Skeletal muscle satellite cell (primary cell): ENCODE results near the gene IKZF1.

Source experiments
- H3K27me3 ChIP-seq: 2 replicates; pipeline ENCODE4 v1.7.0; 2013; ENCODE audit warnings: low read length; ENCODE audit not compliant: control insufficient read depth, insufficient read depth
- H3K36me3 ChIP-seq: 2 replicates; pipeline ENCODE4 v1.7.0; 2013; ENCODE audit warnings: mild to moderate bottlenecking, control low read depth, low read length; ENCODE audit not compliant: insufficient read depth
- H3K4me1 ChIP-seq: 2 replicates; pipeline ENCODE4 v1.7.0; 2013; ENCODE audit warnings: low read length; ENCODE audit not compliant: control insufficient read depth, insufficient read depth
- H3K4me2 ChIP-seq: 2 replicates; pipeline ENCODE4 v1.7.0; 2013; ENCODE audit warnings: mild to moderate bottlenecking, low read length
- H3K4me3 ChIP-seq: 2 replicates; pipeline ENCODE4 v1.7.0; 2013; ENCODE audit warnings: low read length
- H3K9ac ChIP-seq: 2 replicates; pipeline ENCODE4 v1.7.0; 2013; ENCODE audit warnings: mild to moderate bottlenecking, low read depth, low read length, moderate library complexity
- H3K9me3 ChIP-seq: replicated peaks from 2 replicates; pipeline ENCODE4 v1.7.0; 2013; ENCODE audit warnings: mild to moderate bottlenecking, control low read depth, low read length

Gene IKZF1

GRCh38 chr7:50376056-50376820 is 71.7 kb downstream of the IKZF1 start:
- no peak overlapping the region for H3K9ac ChIP-seq
- peaks cover 32% of the 10 kb centered on the region for H3K27me3 ChIP-seq
- no peaks in the 10 kb centered on the region for H3K4me1 ChIP-seq
- no peaks in the 10 kb centered on the region for H3K9me3 ChIP-seq
- no peak overlapping the region for H3K4me3 ChIP-seq
- no peaks in the 10 kb centered on the region for H3K36me3 ChIP-seq
- no peak overlapping the region for H3K4me2 ChIP-seq

GRCh38 chr7:50377356-50377755 is 72.8 kb downstream of the IKZF1 start:
- Histone ChIP-seq H3K4me2 (no peak overlapping the region), H3K9me3 (no peaks in the 10 kb centered on the region), H3K36me3 (no peaks in the 10 kb centered on the region), H3K27me3 (peaks cover 27% of the 10 kb centered on the region), H3K9ac (no peak overlapping the region), H3K4me3 (no peak overlapping the region), H3K4me1 (no peaks in the 10 kb centered on the region)

- no peak overlapping the region for H3K4me2 ChIP-seq
- H3K4me1 ChIP-seq, result no peaks in the 10 kb centered on the region
- no peak overlapping the region for H3K4me3 ChIP-seq
- no peaks in the 10 kb centered on the region for H3K36me3 ChIP-seq
- no peaks in the 10 kb centered on the region for H3K9me3 ChIP-seq
- no peak overlapping the region for H3K9ac ChIP-seq
- peaks cover 31% of the 10 kb centered on the region for H3K27me3 ChIP-seq
These were observed 74.6 kb downstream of the IKZF1 start for GRCh38 chr7:50379082-50379481.

GRCh38 chr7:50379539-50379938 is 75.0 kb downstream of the IKZF1 start:
- Histone ChIP-seq H3K4me1 (no peaks in the 10 kb centered on the region), H3K27me3 (peaks cover 31% of the 10 kb centered on the region), H3K9ac (no peak overlapping the region), H3K4me2 (no peak overlapping the region), H3K4me3 (no peak overlapping the region), H3K36me3 (no peaks in the 10 kb centered on the region), H3K9me3 (no peaks in the 10 kb centered on the region)

- Histone ChIP-seq H3K36me3 (no peaks in the 10 kb centered on the region), H3K9me3 (no peaks in the 10 kb centered on the region), H3K9ac (no peak overlapping the region), H3K4me2 (no peak overlapping the region), H3K4me3 (no peak overlapping the region), H3K4me1 (no peaks in the 10 kb centered on the region), H3K27me3 (peaks cover 21% of the 10 kb centered on the region)
These were observed 77.9 kb downstream of the IKZF1 start for GRCh38 chr7:50382455-50382854.

- Histone ChIP-seq H3K4me1 (no peaks in the 10 kb centered on the region), H3K4me3 (no peak overlapping the region), H3K4me2 (no peak overlapping the region), H3K9me3 (no peaks in the 10 kb centered on the region), H3K36me3 (no peaks in the 10 kb centered on the region), H3K27me3 (peaks cover 30% of the 10 kb centered on the region), H3K9ac (no peak overlapping the region)
These were observed 82.8 kb downstream of the IKZF1 start for GRCh38 chr7:50387351-50387750.

GRCh38 chr7:50389961-50390360 is 85.4 kb downstream of the IKZF1 start:
- Histone ChIP-seq H3K36me3 (no peaks in the 10 kb centered on the region), H3K9ac (no peak overlapping the region), H3K27me3 (peaks cover 24% of the 10 kb centered on the region), H3K9me3 (no peaks in the 10 kb centered on the region), H3K4me2 (no peak overlapping the region), H3K4me1 (no peaks in the 10 kb centered on the region), H3K4me3 (no peak overlapping the region)

GRCh38 chr7:50391386-50391785 is 86.9 kb downstream of the IKZF1 start:
- H3K9ac ChIP-seq, result no peak overlapping the region
- H3K4me2 ChIP-seq, result no peak overlapping the region
- H3K27me3 ChIP-seq, result peaks cover 24% of the 10 kb centered on the region
- H3K36me3 ChIP-seq, result no peaks in the 10 kb centered on the region
- no peak overlapping the region for H3K4me3 ChIP-seq
- H3K9me3 ChIP-seq, result no peaks in the 10 kb centered on the region
- no peaks in the 10 kb centered on the region for H3K4me1 ChIP-seq

- H3K9me3 ChIP-seq, result no peaks in the 10 kb centered on the region
- no peak overlapping the region for H3K4me2 ChIP-seq
- H3K4me3 ChIP-seq, result no peak overlapping the region
- H3K9ac ChIP-seq, result no peak overlapping the region
- no peaks in the 10 kb centered on the region for H3K4me1 ChIP-seq
- peaks cover 29% of the 10 kb centered on the region for H3K27me3 ChIP-seq
- H3K36me3 ChIP-seq, result no peaks in the 10 kb centered on the region
These were observed 88.6 kb downstream of the IKZF1 start for GRCh38 chr7:50393076-50393475.

GRCh38 chr7:50393547-50394252 is 89.2 kb downstream of the IKZF1 start:
- Histone ChIP-seq H3K4me1 (no peaks in the 10 kb centered on the region), H3K9ac (no peak overlapping the region), H3K4me3 (no peak overlapping the region), H3K4me2 (no peak overlapping the region), H3K9me3 (no peaks in the 10 kb centered on the region), H3K27me3 (peaks cover 33% of the 10 kb centered on the region), H3K36me3 (no peaks in the 10 kb centered on the region)

- no peak overlapping the region for H3K4me2 ChIP-seq
- H3K4me3 ChIP-seq, result no peak overlapping the region
- no peaks in the 10 kb centered on the region for H3K4me1 ChIP-seq
- H3K36me3 ChIP-seq, result no peaks in the 10 kb centered on the region
- no peak overlapping the region for H3K9ac ChIP-seq
- H3K9me3 ChIP-seq, result no peaks in the 10 kb centered on the region
- peaks cover 36% of the 10 kb centered on the region for H3K27me3 ChIP-seq
These were observed 89.8 kb downstream of the IKZF1 start for GRCh38 chr7:50394315-50394714.

- H3K9me3 ChIP-seq, result no peaks in the 10 kb centered on the region
- peaks cover 40% of the 10 kb centered on the region for H3K27me3 ChIP-seq
- H3K4me1 ChIP-seq, result no peaks in the 10 kb centered on the region
- H3K4me3 ChIP-seq, result no peak overlapping the region
- H3K9ac ChIP-seq, result no peak overlapping the region
- H3K4me2 ChIP-seq, result no peak overlapping the region
- H3K36me3 ChIP-seq, result no peaks in the 10 kb centered on the region
These were observed 92.3 kb downstream of the IKZF1 start for GRCh38 chr7:50396856-50397255.
